GM12872 (cell line): ENCODE data around the gene SYT3.

Source experiments
- TF ChIP-seq, protein P1 (sequence below): IDR thresholded peaks from 3 replicates; pipeline ENCODE4 v1.5.1; 2011; ENCODE audit warnings: low read depth, mild to moderate bottlenecking, low read length, moderate library complexity; ENCODE audit not compliant: insufficient read depth

SYT3 gene

DNA sequence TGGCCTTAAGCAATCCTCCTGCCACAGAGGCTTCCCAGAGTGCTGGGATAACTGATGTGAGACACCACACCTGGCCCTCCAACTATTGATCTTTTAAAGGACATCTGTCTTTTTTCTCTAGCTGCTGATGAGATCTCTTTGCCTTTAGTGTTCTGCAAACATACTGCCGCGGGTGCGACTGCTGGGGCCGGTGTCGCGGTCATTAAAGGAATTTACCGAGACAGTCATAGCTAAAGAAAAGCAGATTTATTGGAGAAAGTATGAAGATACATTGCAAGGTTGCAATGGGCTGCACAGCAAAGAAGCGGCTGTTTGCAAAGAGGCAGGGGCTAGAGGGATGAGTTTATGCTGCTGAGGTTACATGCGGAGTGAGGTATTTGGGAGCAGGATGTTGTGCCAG, 40.3 kb downstream of the SYT3 start:
- TF ChIP-seq, protein P1, sequence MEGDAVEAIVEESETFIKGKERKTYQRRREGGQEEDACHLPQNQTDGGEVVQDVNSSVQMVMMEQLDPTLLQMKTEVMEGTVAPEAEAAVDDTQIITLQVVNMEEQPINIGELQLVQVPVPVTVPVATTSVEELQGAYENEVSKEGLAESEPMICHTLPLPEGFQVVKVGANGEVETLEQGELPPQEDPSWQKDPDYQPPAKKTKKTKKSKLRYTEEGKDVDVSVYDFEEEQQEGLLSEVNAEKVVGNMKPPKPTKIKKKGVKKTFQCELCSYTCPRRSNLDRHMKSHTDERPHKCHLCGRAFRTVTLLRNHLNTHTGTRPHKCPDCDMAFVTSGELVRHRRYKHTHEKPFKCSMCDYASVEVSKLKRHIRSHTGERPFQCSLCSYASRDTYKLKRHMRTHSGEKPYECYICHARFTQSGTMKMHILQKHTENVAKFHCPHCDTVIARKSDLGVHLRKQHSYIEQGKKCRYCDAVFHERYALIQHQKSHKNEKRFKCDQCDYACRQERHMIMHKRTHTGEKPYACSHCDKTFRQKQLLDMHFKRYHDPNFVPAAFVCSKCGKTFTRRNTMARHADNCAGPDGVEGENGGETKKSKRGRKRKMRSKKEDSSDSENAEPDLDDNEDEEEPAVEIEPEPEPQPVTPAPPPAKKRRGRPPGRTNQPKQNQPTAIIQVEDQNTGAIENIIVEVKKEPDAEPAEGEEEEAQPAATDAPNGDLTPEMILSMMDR, result no peak

DNA sequence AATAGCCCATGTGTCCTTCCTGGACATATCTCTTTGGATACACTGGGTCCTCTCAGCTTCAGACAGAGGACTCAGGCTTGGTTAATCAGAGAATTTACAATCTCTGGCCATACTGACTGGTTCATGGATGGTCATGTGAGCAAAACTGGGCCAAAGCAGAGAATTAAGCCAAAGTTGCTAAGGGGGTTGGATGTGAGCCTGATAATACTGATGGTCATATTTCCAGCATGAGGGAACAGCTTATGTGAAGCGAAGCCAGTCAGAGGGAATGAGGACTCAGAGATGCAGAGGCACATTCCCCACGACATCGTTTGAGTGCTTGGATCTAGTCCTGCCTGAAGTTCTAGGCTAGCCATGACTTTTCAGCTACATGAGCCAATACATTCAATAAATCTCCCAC, 49.5 kb downstream of the SYT3 start:
- TF ChIP-seq, protein P1, result no peak

DNA sequence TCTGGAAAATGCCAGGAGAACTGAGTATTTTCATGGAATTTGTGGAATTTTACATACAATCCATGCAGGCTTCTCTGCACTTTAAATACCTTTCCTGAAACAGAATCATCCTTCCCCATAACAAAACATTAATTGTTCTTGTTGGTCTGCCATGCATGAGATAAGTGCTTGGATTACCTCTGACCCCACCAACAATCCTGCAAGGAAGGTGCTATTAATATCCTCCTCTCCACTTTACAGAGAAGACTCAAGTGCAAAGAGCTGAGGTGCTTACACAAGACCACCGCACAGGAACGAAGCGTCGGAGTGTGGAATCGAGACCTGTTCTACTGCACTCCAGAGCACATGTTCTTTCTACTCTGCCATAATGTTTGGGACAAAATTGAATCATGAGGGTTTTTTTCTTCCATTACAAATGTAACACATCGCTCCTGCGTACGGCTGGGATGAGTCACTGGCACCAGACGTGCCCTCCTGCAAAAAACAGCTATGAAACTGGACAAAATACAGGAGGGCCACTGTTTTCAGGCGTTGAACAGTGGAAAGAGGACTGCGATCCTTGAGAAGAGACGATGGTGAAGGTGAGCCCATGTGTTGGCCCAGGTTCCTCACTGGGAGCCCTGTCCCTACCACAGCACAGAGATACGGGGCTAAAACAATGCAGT, 58.6 kb downstream of the SYT3 start:
- TF ChIP-seq, protein P1, result no peak

DNA sequence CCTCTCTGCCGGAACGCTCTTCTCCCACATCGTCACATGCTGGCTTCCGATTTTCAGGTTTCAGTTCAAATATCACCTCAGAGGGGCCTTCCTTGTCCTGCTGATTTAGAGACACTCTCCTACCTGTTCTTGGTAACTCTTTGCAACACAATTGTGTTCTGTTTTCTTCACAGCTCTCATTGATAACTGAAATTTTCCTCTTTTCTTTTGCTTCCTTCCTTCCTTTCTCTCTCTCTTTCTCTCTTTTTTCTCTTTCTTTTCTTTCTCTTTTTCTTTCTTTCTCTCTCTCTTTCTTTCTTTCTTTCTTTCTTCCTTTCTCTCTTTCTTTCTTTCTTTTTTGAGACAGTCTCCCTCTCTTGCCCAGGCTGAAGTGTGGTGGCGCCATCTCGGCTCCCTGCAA, 59.4 kb downstream of the SYT3 start:
- TF ChIP-seq, protein P1, result no peak

DNA sequence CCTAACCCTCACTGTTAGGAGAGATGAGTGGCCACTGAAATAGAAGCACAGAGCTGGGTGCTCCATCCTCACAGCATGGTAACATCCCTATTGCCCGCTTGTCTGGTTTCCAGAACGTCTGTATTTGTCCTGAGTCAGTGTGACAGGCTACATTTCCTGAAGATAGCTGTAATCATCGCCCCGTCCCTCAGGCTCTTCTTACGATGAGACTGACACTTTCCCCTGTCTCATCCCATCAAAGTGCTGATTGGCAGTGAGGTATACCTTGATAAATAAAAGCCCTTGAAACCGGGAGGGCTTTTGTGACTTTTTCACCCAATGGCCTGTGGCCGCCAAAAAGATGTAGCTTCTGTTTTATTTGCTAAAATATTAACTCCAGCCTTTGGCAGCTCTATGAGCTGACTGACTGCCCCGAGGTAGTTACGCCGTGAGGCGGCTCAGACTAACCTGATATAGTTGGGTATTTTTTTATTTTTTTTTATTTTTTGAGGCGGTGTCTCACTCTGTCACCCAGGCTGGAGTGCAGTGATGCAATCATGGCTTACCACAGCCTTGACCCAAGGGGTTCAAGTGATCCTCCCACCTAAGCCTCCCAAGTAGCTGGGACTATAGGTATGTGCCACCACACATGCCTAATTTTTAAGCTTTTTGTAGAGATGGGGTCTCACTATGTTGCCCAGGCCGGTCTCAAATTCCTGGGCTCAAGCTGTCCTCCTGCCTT, 65.8 kb downstream of the SYT3 start:
- TF ChIP-seq, protein P1, result no peak
